ENCODE data around the gene INPP5K. TPM values are rescaled to one million over a fixed set of nuclear protein-coding genes. Genes with fewer than 3 reads are reported as not detected.

The INPP5K gene
- total RNA-seq, 1 experiment from 2014 or later: 26.2 TPM

GRCh38 chr17:1548032-1548431 is 31.6 kb upstream of the INPP5K start:
- POLR2A ChIA-PET (ENCODE audit: low non-redundant PET): no interaction called here

GRCh38 chr17:1546292-1546922 is 30.0 kb upstream of the INPP5K start:
- ChIA-PET POLR2A (ENCODE audit: low non-redundant PET) (no interaction called here), CTCF (no interaction called here)
- intact Hi-C loops (cut with micrococcal nuclease; ENCODE audit: unreplicated experiment): no loop called here
- TF ChIP-seq EZH2 (IDR thresholded peaks at IDR 0.05; ENCODE audit: borderline replicate concordance, low read depth, low read length, poor library complexity, severe bottlenecking) (no peak), CTCF (conservative IDR thresholded peaks at IDR 0.05; ENCODE audit: low read depth, low read length) (no peak)
- Histone ChIP-seq H3K9me3 (ENCODE audit: low read depth, low read length, poor library complexity, severe bottlenecking) (no peaks in the 10 kb centered on the region), H3K27ac (ENCODE audit: low read depth, low read length, poor library complexity, severe bottlenecking) (no peak overlapping the region), H3K27me3 (replicated peaks; ENCODE audit: insufficient read depth, low read depth, low read length, poor library complexity) (no peaks in the 10 kb centered on the region), H3K4me3 (ENCODE audit: low read depth, low read length, poor library complexity, severe bottlenecking) (no peak overlapping the region), H3K4me1 (ENCODE audit: insufficient read depth, low read length, poor library complexity, severe bottlenecking) (no peaks in the 10 kb centered on the region), H3K36me3 (ENCODE audit: insufficient read depth, low read length, poor library complexity, severe bottlenecking) (peaks cover 32% of the 10 kb centered on the region)
- no peak for DNase-seq (ENCODE audit: low spot score)
- no TSS peak for BruUV-seq (replicated peaks)

More at GRCh38 chr17:1548032-1548431, 31.6 kb upstream of the INPP5K start:
- no peaks in the 10 kb centered on the region for H3K27me3 ChIP-seq (replicated peaks; ENCODE audit: insufficient read depth, low read depth, low read length, poor library complexity)
- no TSS peak for BruUV-seq (replicated peaks)
- no peak overlapping the region for H3K27ac ChIP-seq (ENCODE audit: low read depth, low read length, poor library complexity, severe bottlenecking)
- no peak overlapping the region for H3K4me3 ChIP-seq (ENCODE audit: low read depth, low read length, poor library complexity, severe bottlenecking)
- DNase-seq (ENCODE audit: low spot score): no peak
- H3K4me1 ChIP-seq (ENCODE audit: insufficient read depth, low read length, poor library complexity, severe bottlenecking): no peaks in the 10 kb centered on the region
- peaks cover 24% of the 10 kb centered on the region for H3K36me3 ChIP-seq (ENCODE audit: insufficient read depth, low read length, poor library complexity, severe bottlenecking)
- no peaks in the 10 kb centered on the region for H3K9me3 ChIP-seq (ENCODE audit: low read depth, low read length, poor library complexity, severe bottlenecking)
- intact Hi-C loops (cut with micrococcal nuclease; ENCODE audit: unreplicated experiment): no loop called here
- no peak for TF ChIP-seq CTCF (conservative IDR thresholded peaks at IDR 0.05; ENCODE audit: low read depth, low read length)
- TF ChIP-seq EZH2 (IDR thresholded peaks at IDR 0.05; ENCODE audit: borderline replicate concordance, low read depth, low read length, poor library complexity, severe bottlenecking): no peak
- CTCF ChIA-PET: no interaction called here

DNA sequence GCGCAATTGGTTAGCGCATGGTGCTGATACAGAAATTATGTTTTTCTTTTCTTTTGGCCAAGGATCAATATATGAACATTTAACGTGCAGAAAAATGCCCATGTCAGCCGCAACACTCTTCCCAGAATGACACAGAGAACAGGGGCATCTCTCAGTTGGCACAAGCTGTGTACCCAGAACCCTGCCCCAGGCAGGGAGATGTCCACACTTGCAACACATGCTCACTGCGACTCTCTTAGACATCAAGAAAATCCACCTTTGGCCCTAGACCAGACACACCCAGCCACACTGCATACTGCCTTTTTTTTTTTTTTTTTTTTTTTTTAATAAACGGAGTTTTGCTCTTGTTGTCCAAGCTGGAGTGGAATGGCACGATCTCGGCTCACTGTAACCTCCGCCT is 29.2 kb upstream of the INPP5K start:
- ChIA-PET POLR2A (ENCODE audit: low non-redundant PET) (no interaction called here), CTCF (no interaction called here)
- TF ChIP-seq EZH2 (IDR thresholded peaks at IDR 0.05; ENCODE audit: borderline replicate concordance, low read depth, low read length, poor library complexity, severe bottlenecking) (no peak), CTCF (conservative IDR thresholded peaks at IDR 0.05; ENCODE audit: low read depth, low read length) (no peak)
- peaks cover 38% of the 10 kb centered on the region for H3K36me3 ChIP-seq (ENCODE audit: insufficient read depth, low read length, poor library complexity, severe bottlenecking)
- no peaks in the 10 kb centered on the region for H3K9me3 ChIP-seq (ENCODE audit: low read depth, low read length, poor library complexity, severe bottlenecking)
- DNase-seq (ENCODE audit: low spot score): no peak
- no peak overlapping the region for H3K4me3 ChIP-seq (ENCODE audit: low read depth, low read length, poor library complexity, severe bottlenecking)
- no peak overlapping the region for H3K27ac ChIP-seq (ENCODE audit: low read depth, low read length, poor library complexity, severe bottlenecking)
- H3K4me1 ChIP-seq (ENCODE audit: insufficient read depth, low read length, poor library complexity, severe bottlenecking): no peaks in the 10 kb centered on the region
- no TSS peak for BruUV-seq (replicated peaks)
- intact Hi-C loops (cut with micrococcal nuclease; ENCODE audit: unreplicated experiment): no loop called here
- no peaks in the 10 kb centered on the region for H3K27me3 ChIP-seq (replicated peaks; ENCODE audit: insufficient read depth, low read depth, low read length, poor library complexity)

Data from A673 (cell line).